Measurements from ENCODE around the gene CAMTA1. TPM values are rescaled to one million over a fixed set of nuclear protein-coding genes. Genes with fewer than 3 reads are reported as not detected.

Gene CAMTA1
- total and polyA plus RNA-seq, 12 donors = 123 to 265 (median 142) TPM

DNA sequence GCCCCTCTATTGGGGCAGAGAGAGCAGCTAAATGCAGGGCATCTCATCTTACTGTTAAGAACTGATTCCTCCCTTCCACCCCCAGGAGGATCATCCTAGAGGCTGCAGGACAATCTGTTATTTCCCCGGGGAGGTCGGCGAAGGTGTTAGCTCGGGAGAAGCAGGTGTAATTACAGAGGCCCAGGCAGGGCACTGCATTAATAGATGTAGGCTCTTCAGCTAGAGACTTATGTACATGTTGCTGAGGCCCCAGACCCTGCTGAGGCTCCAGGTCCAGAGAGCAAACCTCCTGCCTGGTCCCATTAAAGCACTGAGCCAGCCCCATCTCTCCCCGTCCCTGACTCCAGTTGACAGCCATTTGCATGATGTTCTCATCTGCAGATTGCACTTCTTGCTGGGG lies 665.6 kb downstream of the CAMTA1 start:
- DNase-seq (no peak), ATAC-seq (no peak)
- Histone ChIP-seq H3K27ac (no peak overlapping the region), H3K4me3 (no peak overlapping the region), H3K36me3 (no peaks in the 10 kb centered on the region), H3K4me1 (peaks cover 0 to 11% (median 0%) of the 10 kb centered on the region in 9 donors), H3K27me3 (no peaks in the 10 kb centered on the region), H3K9me3 (no peaks in the 10 kb centered on the region)
- 85% methylated on average over 5 of the region's 5 CpGs for WGBS, 2 donors
- TF ChIP-seq CTCF (IDR thresholded peaks at IDR 0.05) = no peak
- intact Hi-C loops (cut with DNase I) = loop anchor here in 6 of 10 donors (5.0 to 10.0 kb wide), 2 partner anchors 194 to 196 kb away; no protein-coding TSS in a partner anchor

DNA sequence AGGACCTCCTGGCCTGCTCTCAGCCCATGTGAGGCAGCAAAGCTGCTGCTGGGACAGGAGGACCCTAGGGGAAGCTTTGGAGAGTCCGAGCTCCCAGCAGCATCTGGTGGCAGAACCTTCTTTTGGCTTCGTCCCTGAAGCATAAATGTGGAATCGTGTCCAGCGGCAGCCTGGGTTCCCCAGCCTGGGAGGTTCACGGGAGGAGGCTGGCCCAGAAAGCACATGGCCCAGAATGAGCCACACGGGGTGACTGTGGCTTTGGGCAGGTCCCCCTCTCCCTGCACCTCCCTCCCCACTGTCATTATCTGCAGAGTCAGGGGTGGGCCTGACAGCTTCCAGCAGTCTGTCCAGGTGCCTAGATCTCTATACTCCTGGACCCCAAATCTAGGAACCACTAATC lies 667.8 kb downstream of the CAMTA1 start:
- intact Hi-C loops (cut with DNase I) = loop anchor here in 6 of 10 donors (5.0 to 10.0 kb wide), 2 partner anchors 192 to 194 kb away; no protein-coding TSS in a partner anchor
- Histone ChIP-seq H3K4me3 (no peak overlapping the region), H3K9me3 (no peaks in the 10 kb centered on the region), H3K4me1 (peaks cover 0 to 11% (median 0%) of the 10 kb centered on the region in 9 donors), H3K36me3 (no peaks in the 10 kb centered on the region), H3K27ac (no peak overlapping the region), H3K27me3 (no peaks in the 10 kb centered on the region)
- no peak for ATAC-seq
- 71 to 85% methylated on average over 6 of the region's 6 CpGs for WGBS, 2 donors
- no peak for TF ChIP-seq CTCF (IDR thresholded peaks at IDR 0.05)
- DNase-seq = no peak

DNA sequence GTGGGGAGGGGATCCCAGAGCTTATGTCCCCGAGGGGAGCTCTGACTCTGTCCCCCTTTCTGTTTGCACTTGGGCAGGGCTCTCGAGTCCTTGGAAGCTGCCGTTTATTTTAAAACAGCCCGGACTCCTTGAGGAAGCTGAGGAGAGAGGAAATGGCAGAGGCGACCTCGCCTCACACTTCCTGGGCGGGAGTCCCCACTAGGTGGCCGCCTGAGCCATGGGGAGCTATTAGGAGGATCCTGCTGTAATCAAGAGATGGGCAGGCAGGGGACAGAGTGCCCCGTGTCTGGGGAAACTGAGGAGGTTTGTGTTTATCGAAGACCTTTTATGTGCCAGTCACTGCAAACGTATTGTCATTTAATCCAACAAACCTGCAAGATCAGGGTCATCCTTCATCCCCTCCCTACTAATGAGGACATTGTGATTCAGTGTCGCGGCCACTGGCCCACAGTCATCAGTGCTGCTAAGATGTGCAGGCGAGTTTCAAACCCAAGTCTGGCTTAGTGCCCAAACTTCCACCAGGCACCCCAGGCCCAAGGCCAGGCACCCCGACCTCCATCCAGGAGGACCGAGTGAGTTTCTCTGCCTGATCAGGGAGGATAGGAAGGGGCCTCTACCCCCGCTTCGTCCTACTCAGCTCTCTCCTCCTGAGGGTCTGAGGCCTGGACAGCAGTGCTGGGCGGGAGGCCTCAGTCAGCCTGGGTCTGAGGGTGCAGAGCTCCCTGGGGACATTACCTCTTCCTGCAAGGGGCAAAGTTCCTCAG lies 669.0 kb downstream of the CAMTA1 start:
- Histone ChIP-seq H3K9me3 (no peaks in the 10 kb centered on the region), H3K27ac (no peak overlapping the region), H3K27me3 (no peaks in the 10 kb centered on the region), H3K4me3 (no peak overlapping the region), H3K4me1 (peaks cover 0 to 11% (median 0%) of the 10 kb centered on the region in 9 donors), H3K36me3 (no peaks in the 10 kb centered on the region)
- TF ChIP-seq CTCF (IDR thresholded peaks at IDR 0.05) = peak; percentile 22 to 63 (median 49)
- ATAC-seq (peak in 4 of 8 donors; percentile 27 to 59 (median 40)), DNase-seq (peak; percentile 17 to 38)
- 62 to 69% methylated on average over 19 of the region's 19 CpGs for WGBS, 2 donors
- intact Hi-C loops (cut with DNase I) = loop anchor here in 6 of 10 donors (5.0 to 10.0 kb wide), 2 partner anchors 191 to 193 kb away; no protein-coding TSS in a partner anchor

DNA sequence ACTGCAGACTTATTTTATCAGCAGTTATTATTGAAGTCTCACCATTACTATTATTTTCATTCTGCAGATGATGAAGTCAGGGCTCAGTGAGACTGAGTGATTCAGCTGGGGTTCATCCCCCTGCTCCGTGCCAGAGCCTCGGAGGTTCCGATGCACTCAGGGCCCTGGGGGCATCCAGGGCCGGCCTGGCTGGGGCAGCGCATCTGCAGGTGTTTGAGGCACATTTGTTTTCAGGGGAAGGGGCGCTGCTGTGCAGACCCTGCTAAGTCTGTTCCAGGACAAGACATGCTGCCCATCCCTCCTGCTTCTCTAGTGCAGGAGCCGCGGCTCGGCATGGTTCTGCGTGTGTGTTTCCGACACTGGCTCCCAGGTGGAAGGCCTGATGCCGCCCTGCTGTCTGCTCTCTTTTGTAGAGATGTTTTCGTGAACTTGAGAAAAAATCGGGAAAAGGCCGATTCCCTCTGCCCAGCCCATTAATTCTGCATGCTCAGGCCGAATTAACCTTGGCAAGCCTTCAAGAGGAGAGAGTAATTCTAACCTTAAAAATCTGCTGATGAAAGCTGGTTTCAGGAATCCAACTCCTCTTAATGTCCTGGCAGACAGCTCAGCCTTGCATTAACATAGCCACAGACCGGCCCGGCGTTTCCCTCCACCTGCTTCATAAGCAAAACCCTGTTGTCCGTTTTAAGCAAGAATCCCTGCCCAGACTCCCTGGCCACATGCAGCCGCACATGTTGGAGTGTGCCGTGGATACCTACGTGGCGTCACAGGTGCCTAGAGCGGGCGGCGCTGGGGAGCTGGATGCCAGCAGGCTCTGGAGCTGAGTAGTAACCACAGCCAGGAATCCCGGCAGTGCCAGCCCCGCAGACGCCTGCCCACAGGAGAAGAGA lies 669.9 kb downstream of the CAMTA1 start:
- TF ChIP-seq CTCF (IDR thresholded peaks at IDR 0.05) = no peak
- Histone ChIP-seq H3K9me3 (no peaks in the 10 kb centered on the region), H3K4me1 (peaks cover 0 to 11% (median 0%) of the 10 kb centered on the region in 9 donors), H3K4me3 (no peak overlapping the region), H3K27me3 (no peaks in the 10 kb centered on the region), H3K27ac (no peak overlapping the region), H3K36me3 (no peaks in the 10 kb centered on the region)
- peak in 5 of 8 donors; percentile 11 to 56 (median 45) for ATAC-seq
- DNase-seq = no peak
- 77 to 82% methylated on average over 30 of the region's 30 CpGs for WGBS, 2 donors
- intact Hi-C loops (cut with DNase I) = loop anchor here in 7 of 10 donors (5.0 to 10.0 kb wide), 2 partner anchors 190 to 192 kb away; no protein-coding TSS in a partner anchor
